K562 (cell line): ENCODE results near the gene WDR83. TPM values are rescaled to one million over a fixed set of nuclear protein-coding genes. Genes with fewer than 3 reads are reported as not detected.

Experiments
- ATAC-seq: fragments of 200-7000 bp; cut with Tn5 transposase; 3 replicates; pipeline ENCODE4 v1.9.1; 2020; ENCODE audit warnings: moderate library complexity
- BruUV-seq: library from RNA; stranded (reverse); fragments of 400-500 nt; replicated peaks from 2 replicates; lab custom pipeline; 2021; lab: Mats Ljungman, UMichigan
- CTCF ChIA-PET: fragments of 300-600 bp; formaldehyde crosslinking; extraction: SDS; loops from one replicate; lab custom pipeline; 2021; ENCODE audit warnings: low intra/inter-chr PET ratio; lab: Yijun Ruan, JAX
- POLR2A ChIA-PET: fragments of 300-600, 350-650 bp; sonication (Branson Sonifier 250); formaldehyde crosslinking; extraction: SDS; loops from one replicate; lab custom pipeline; 2021; ENCODE audit warnings: antibody characterized with exemption, inconsistent platforms; lab: Yijun Ruan, JAX
- DNase-seq, 4 experiments: peaks; one replicate each; pipeline versions ENCODE4 v3.0.0 to v3.0.0-alpha.2; 2011 to 2018; ENCODE audit warnings: low spot score in 3 of 4, mixed read lengths in 3 of 4; ENCODE audit errors: extremely low read depth in 1 of 4
- FAIRE-seq: peaks from 2 replicates; lab custom pipeline; 2011; peaks lifted over from hg19 to GRCh38; lab: Jason Lieb, UNC
- H2AFZ ChIP-seq: 2 replicates; pipeline ENCODE4 v1.6.0; 2011; ENCODE audit warnings: low read depth, low read length, control low read depth, inconsistent platforms
- H3K27ac ChIP-seq: fragments of 200-600 bp; 3 replicates; pipeline ENCODE4 v1.8.0; 2011; ENCODE audit warnings: low read depth, mild to moderate bottlenecking, control low read depth, inconsistent platforms, low read length, moderate library complexity, mixed read lengths; ENCODE audit errors: extremely low read depth
- H3K27me3 ChIP-seq, 2 experiments: fragments of 300-600 bp in 1 of 2; 2 replicates in 1 of 2; 3 replicates in 1 of 2; pipeline versions ENCODE4 v1.6.0 to v1.8.0; 2011; ENCODE audit warnings: inconsistent platforms in 2 of 2, low read length in 2 of 2, mild to moderate bottlenecking in 1 of 2, mixed read lengths in 1 of 2, moderate library complexity in 1 of 2; ENCODE audit not compliant: control insufficient read depth in 2 of 2, insufficient read depth in 2 of 2
- H3K36me3 ChIP-seq: fragments of 300-600 bp; 3 replicates; pipeline ENCODE4 v1.8.0; 2011; ENCODE audit warnings: mild to moderate bottlenecking, low read length, inconsistent platforms; ENCODE audit not compliant: control insufficient read depth, insufficient read depth
- H3K4me1 ChIP-seq, 2 experiments: fragments of 200-600 bp in 1 of 2; replicated peaks in 1 of 2; 2 replicates in 1 of 2; 3 replicates in 1 of 2; pipeline versions ENCODE4 v1.5.1 to v1.8.0; 2011; ENCODE audit warnings: inconsistent platforms in 2 of 2, low read length in 2 of 2, mild to moderate bottlenecking in 1 of 2, mixed read lengths in 1 of 2, moderate library complexity in 1 of 2; ENCODE audit not compliant: control insufficient read depth in 2 of 2, insufficient read depth in 2 of 2
- H3K4me2 ChIP-seq: 2 replicates; pipeline ENCODE4 v1.6.1; 2011; ENCODE audit warnings: low read length, control low read depth, inconsistent platforms, mixed read lengths; ENCODE audit not compliant: insufficient read depth
- H3K4me3 ChIP-seq: fragments of 200-600 bp; sonication (generic), shearing (Covaris generic); 2 replicates; pipeline ENCODE4 v1.5.1; 2016; ENCODE audit warnings: control low read depth, inconsistent platforms
- H3K79me2 ChIP-seq: fragments of 200-600 bp; 3 replicates; pipeline ENCODE4 v1.8.0; 2011; ENCODE audit warnings: low read length, inconsistent platforms; ENCODE audit not compliant: control insufficient read depth, insufficient read depth
- H3K9ac ChIP-seq, 2 experiments: 2 replicates each; pipeline versions ENCODE4 v1.6.0 to v1.6.1; 2011; ENCODE audit warnings: low read depth in 2 of 2, low read length in 2 of 2, control low read depth in 1 of 2, inconsistent platforms in 1 of 2, mild to moderate bottlenecking in 1 of 2, mixed read lengths in 1 of 2; ENCODE audit not compliant: insufficient read depth in 1 of 2
- H3K9me1 ChIP-seq: one replicate; pipeline ENCODE4 v1.6.0; 2011; ENCODE audit warnings: inconsistent platforms, mild to moderate bottlenecking, low read length, moderate library complexity; ENCODE audit not compliant: control insufficient read depth, insufficient read depth
- H3K9me3 ChIP-seq: replicated peaks from 2 replicates; pipeline ENCODE4 v1.5.1; 2011; ENCODE audit warnings: low read depth, low read length, inconsistent platforms; ENCODE audit not compliant: control insufficient read depth, insufficient read depth
- H4K20me1 ChIP-seq: replicated peaks from 2 replicates; pipeline ENCODE4 v1.6.1; 2011; ENCODE audit warnings: low read length, inconsistent platforms, mixed read lengths; ENCODE audit not compliant: control insufficient read depth, insufficient read depth
- BCLAF1 ChIP-seq, 2 experiments: fragments of 450-650 bp in 1 of 2; IDR thresholded peaks; 2 replicates each; pipeline ENCODE4 v1.6.1; 2011 to 2017; ENCODE audit warnings: low read depth in 2 of 2, antibody characterized with exemption in 1 of 2, borderline replicate concordance in 1 of 2, low read length in 1 of 2, mild to moderate bottlenecking in 1 of 2, mixed read lengths in 1 of 2; ENCODE audit not compliant: control insufficient read depth in 1 of 2
- ETV5 ChIP-seq: sonication (generic); formaldehyde crosslinking; IDR thresholded peaks from 2 replicates; pipeline ENCODE4 v1.4.0; 2020; ENCODE audit warnings: low read depth, mild to moderate bottlenecking, missing genetic modification reagents
- FOXA3 ChIP-seq, 2 experiments: fragments of 450-650 bp in 1 of 2; sonication (generic) in 1 of 2; formaldehyde crosslinking; IDR thresholded peaks in 1 of 2; conservative IDR thresholded peaks in 1 of 2; 2 replicates each; pipeline versions ENCODE4 v1.4.0 to v1.8.0; 2020 to 2022; ENCODE audit warnings: mild to moderate bottlenecking in 2 of 2, missing genetic modification reagents in 1 of 2
- KDM1A ChIP-seq, 2 experiments: fragments of 450-650 bp; IDR thresholded peaks; 2 replicates each; pipeline ENCODE4 v1.6.1; 2016; ENCODE audit warnings: mild to moderate bottlenecking in 2 of 2
- MTA2 ChIP-seq: fragments of 450-650 bp; IDR thresholded peaks from 2 replicates; pipeline ENCODE4 v1.6.1; 2016; ENCODE audit warnings: low read depth
- NFIC ChIP-seq: fragments of 450-650 bp; IDR thresholded peaks from 2 replicates; pipeline ENCODE4 v1.6.1; 2017; ENCODE audit warnings: mild to moderate bottlenecking, inconsistent platforms
- RUNX1 ChIP-seq: sonication (generic); IDR thresholded peaks from 2 replicates; pipeline ENCODE4 v1.6.1; 2016; ENCODE audit warnings: antibody characterized with exemption, low read depth
- U2AF2 ChIP-seq: fragments of 200-400 bp; formaldehyde crosslinking; optimal IDR thresholded peaks from 2 replicates; pipeline ENCODE3; 2017; ENCODE audit warnings: low read depth, mild to moderate bottlenecking, low read length
- ZNF146 ChIP-seq: IDR thresholded peaks from one replicate; pipeline ENCODE4 v1.6.1; 2018; ENCODE audit warnings: missing compliant biosample characterization; ENCODE audit not compliant: unreplicated experiment
- ZNF561 ChIP-seq: fragments of 450-650 bp; formaldehyde crosslinking; conservative IDR thresholded peaks from 2 replicates; pipeline ENCODE4 v1.4.0; 2020; ENCODE audit warnings: mild to moderate bottlenecking, moderate library complexity
- ZNF655 ChIP-seq: fragments of 250-450 bp; sonication (Bioruptor Pico); IDR thresholded peaks from 2 replicates; pipeline ENCODE4 v1.5.0; 2021
- WGBS: fragments of 100-300 bp; shearing (Covaris generic); methylation state at CpG from one replicate; pipeline ENCODE4 v1.1.6; 2016; ENCODE audit warnings: low coverage, mixed read lengths; ENCODE audit not compliant: insufficient coverage; ENCODE audit errors: missing lambda C conversion rate; 5-methylcytosine and 5-hydroxymethylcytosine counted together
- in situ Hi-C: fragments of 300-500 bp; cut with MboI; formaldehyde crosslinking; loops from 4 replicates; pipeline ENCODE4 v1.15.0; 2018; ENCODE audit warnings: inconsistent platforms, mixed read lengths
- intact Hi-C: fragments of 100-400 bp; cut with micrococcal nuclease; formaldehyde crosslinking; loops from 2 replicates; pipeline ENCODE4 v1.14.2; 2022
- polyA plus RNA-seq, 8 experiments: library from polyadenylated mRNA; depleted of rRNA in 4 of 8; stranded (reverse) in 5 of 8; unstranded in 3 of 8; fragments of >200 nt; fragmentation: Nextera tagmentation in 2 of 8; fragmentation: Illumina TruSeq in 1 of 8; extraction: Ambion mirVana in 2 of 8; extraction: Trizol in 1 of 8; gene quantifications; 2 replicates each; pipeline versions ENCODE4 v1.2.1 to v1.2.3, GENCODE V29; 2011 to 2014; ENCODE audit warnings: inconsistent platforms in 1 of 8, missing spikeins in 1 of 8
- total RNA-seq, 7 experiments: library from RNA; depleted of rRNA in 6 of 7; stranded (reverse); fragments of >200 nt in 6 of 7; fragmentation: Illumina TruSeq in 2 of 7; extraction: Trizol in 2 of 7; gene quantifications; 2 replicates each; pipeline versions ENCODE4 v1.2.1 to v1.2.3, GENCODE V29; 2011 to 2021; ENCODE audit warnings: low replicate concordance in 1 of 7

WDR83 gene
- total and polyA plus RNA-seq, 9 of the 15 experiments (the other 6 are each of a cell fraction or from before 2014, with no cell fraction given) = 0.52 to 21.3 (median 4.2) TPM

- in situ Hi-C loops = no loop called here
- Histone ChIP-seq H3K9ac (peak overlapping the region in 1 of 2 experiments; percentile 27; a peak in 1 of 4 replicates), H2AFZ (no peak overlapping the region), H3K4me3 (no peak overlapping the region), H3K27me3 (no peaks in the 10 kb centered on the region), H3K4me1 (peaks cover 0 to 27% of the 10 kb centered on the region in 2 experiments; a peak in 2 of 5 replicates), H3K36me3 (no peaks in the 10 kb centered on the region), H4K20me1 (no peaks in the 10 kb centered on the region), H3K27ac (no peak overlapping the region), H3K4me2 (no peak overlapping the region), H3K9me1 (no peaks in the 10 kb centered on the region), H3K9me3 (no peaks in the 10 kb centered on the region), H3K79me2 (no peaks in the 10 kb centered on the region)
- ChIA-PET POLR2A (no interaction called here), CTCF (interaction anchor here (0.6 kb wide), 1 partner anchor 81 kb away, joined by 3 read pairs; no protein-coding TSS in a partner anchor)
- ATAC-seq (no peak), DNase-seq (no peak), FAIRE-seq (no peak)
- TF ChIP-seq KDM1A (IDR thresholded peaks at IDR 0.05) = no peak
- no peak for TF ChIP-seq MTA2
- TF ChIP-seq ZNF655 (CRISPR knock-in tag) = no peak
- TF ChIP-seq ZNF561 = no peak
- BruUV-seq = no TSS peak
- 60% methylated on average over 9 of the region's 10 CpGs for WGBS
- intact Hi-C loops = no loop called here
Observed at GRCh38 chr19:12646551-12646950, 20.1 kb upstream of the WDR83 start.

GRCh38 chr19:12647047-12647446, 19.6 kb upstream of the WDR83 start:
- BruUV-seq = no TSS peak
- CTCF ChIA-PET = interaction anchor here (0.7 kb wide), 1 partner anchor 189 kb away, joined by 3 read pairs; no protein-coding TSS in a partner anchor
- FAIRE-seq = no peak
- no peak overlapping the region for H3K27ac ChIP-seq
- POLR2A ChIA-PET = interaction anchor here (0.6 kb wide), 1 partner anchor 26 kb away, joined by 4 read pairs; no protein-coding TSS in a partner anchor
- WGBS = 62% methylated on average over 7 of the region's 8 CpGs
- H2AFZ ChIP-seq = no peak overlapping the region
- no peaks in the 10 kb centered on the region; the same call in 2 of the 3 replicates for H3K36me3 ChIP-seq
- no peak for ATAC-seq
- intact Hi-C loops (no loop called here), in situ Hi-C loops (no loop called here)
- no peak for DNase-seq
- no peaks in the 10 kb centered on the region for H3K27me3 ChIP-seq
- no peaks in the 10 kb centered on the region for H3K9me1 ChIP-seq
- peak overlapping the region; percentile 48; the same call in 1 of the 2 replicates for H3K4me3 ChIP-seq
- H3K79me2 ChIP-seq = no peaks in the 10 kb centered on the region
- H3K4me1 ChIP-seq = peaks cover 2 to 27% of the 10 kb centered on the region in 2 experiments; a peak in 4 of 5 replicates
- no peaks in the 10 kb centered on the region for H3K9me3 ChIP-seq
- H4K20me1 ChIP-seq = no peaks in the 10 kb centered on the region
- H3K4me2 ChIP-seq = peak overlapping the region; percentile 71
- no peak overlapping the region for H3K9ac ChIP-seq
- no peak for TF ChIP-seq FOXA3 (CRISPR knock-in tag; conservative IDR thresholded peaks at IDR 0.05 in 1 of 2, IDR thresholded peaks at IDR 0.05 in 1 of 2)
- no peak for TF ChIP-seq U2AF2
- no peak for TF ChIP-seq ZNF146
- TF ChIP-seq RUNX1 = no peak
- TF ChIP-seq BCLAF1 (IDR thresholded peaks at IDR 0.05; ENCODE audit: borderline replicate concordance in 1 of 2, control insufficient read depth in 1 of 2, low read depth in 2 of 2, low read length in 1 of 2) = no peak
- no peak for TF ChIP-seq ETV5 (CRISPR knock-in tag)
- peak; percentile 16 for TF ChIP-seq NFIC
